GM23338 (cell line): ENCODE data around the gene C11orf42.

Experiments
- CREB1 ChIP-seq: fragments of 250-450 bp; sonication (Bioruptor Pico); IDR thresholded peaks from 2 replicates; pipeline ENCODE4 v1.5.0; 2020; ENCODE audit warnings: low read depth, mild to moderate bottlenecking, moderate library complexity
- CTCF ChIP-seq, 2 experiments: fragments of 200-600 bp in 1 of 2; sonication (generic) in 1 of 2; conservative IDR thresholded peaks; 2 replicates each; pipeline versions ENCODE4 v1.5.1 to v1.6.1; 2016 to 2017; ENCODE audit warnings: antibody characterized with exemption in 2 of 2, low read depth in 2 of 2, mild to moderate bottlenecking in 2 of 2, moderate library complexity in 1 of 2
- EZH2 ChIP-seq: fragments of 200-600 bp; sonication (generic); IDR thresholded peaks from one replicate; pipeline ENCODE4 v1.8.0; 2017; ENCODE audit warnings: antibody characterized with exemption, mild to moderate bottlenecking, low read depth; ENCODE audit not compliant: unreplicated experiment
- EZH2phosphoT487 ChIP-seq: fragments of 200-600 bp; sonication (generic); IDR thresholded peaks from one replicate; pipeline ENCODE4 v1.8.1; 2018; ENCODE audit warnings: antibody characterized with exemption; ENCODE audit not compliant: unreplicated experiment
- JUNB ChIP-seq: IDR thresholded peaks from one replicate; pipeline ENCODE4 v1.6.1; 2016; ENCODE audit warnings: antibody characterized with exemption; ENCODE audit not compliant: unreplicated experiment
- NANOG ChIP-seq: IDR thresholded peaks from 2 replicates; pipeline ENCODE4 v1.6.1; 2016; ENCODE audit warnings: antibody characterized with exemption, borderline replicate concordance
- POLR2AphosphoS5 ChIP-seq: IDR thresholded peaks from 2 replicates; pipeline ENCODE4 v1.6.1; 2016; ENCODE audit warnings: antibody characterized with exemption, low read depth
- REST ChIP-seq: IDR thresholded peaks from one replicate; pipeline ENCODE4 v1.6.1; 2018; ENCODE audit warnings: antibody characterized with exemption; ENCODE audit not compliant: unreplicated experiment
- STAT1 ChIP-seq: IDR thresholded peaks from one replicate; pipeline ENCODE4 v1.6.1; 2016; ENCODE audit warnings: antibody characterized with exemption; ENCODE audit not compliant: unreplicated experiment
- ZNF114 ChIP-seq: fragments of 250-450 bp; sonication (Bioruptor Pico); IDR thresholded peaks from 2 replicates; pipeline ENCODE4 v1.5.0; 2020; ENCODE audit warnings: mild to moderate bottlenecking, moderate library complexity
- ZNF331 ChIP-seq: fragments of 250-450 bp; sonication (Bioruptor Pico); IDR thresholded peaks from 2 replicates; pipeline ENCODE4 v1.5.0; 2020; ENCODE audit warnings: low read depth, mild to moderate bottlenecking, moderate library complexity
- TF ChIP-seq, protein P1 (sequence below): fragments of 250-450 bp; sonication (Bioruptor Pico); IDR thresholded peaks from 2 replicates; pipeline ENCODE4 v1.5.0; 2020; ENCODE audit warnings: mild to moderate bottlenecking, moderate library complexity
- TF ChIP-seq, protein P2 (sequence below): IDR thresholded peaks from 2 replicates; pipeline ENCODE4 v1.6.1; 2016; ENCODE audit warnings: antibody characterized with exemption

DNA sequence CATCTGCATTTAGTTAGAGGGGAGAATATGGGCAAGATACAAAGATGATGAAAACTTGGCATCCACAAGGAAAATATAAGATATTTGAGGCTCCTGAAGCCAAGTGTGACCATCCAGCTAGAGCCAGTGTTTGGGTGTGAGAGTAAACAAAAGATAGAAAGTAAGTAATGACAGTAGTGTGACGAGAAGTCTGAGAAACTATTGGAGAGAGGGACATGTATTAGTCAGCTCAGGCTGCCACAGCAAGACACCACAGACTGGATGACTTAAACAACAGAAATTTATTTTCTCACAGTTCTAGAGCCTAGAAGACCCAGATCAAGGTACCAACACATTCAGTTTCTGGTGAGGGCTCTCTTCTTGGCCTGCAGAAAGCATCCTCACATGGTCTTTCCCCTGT is 47.8 kb downstream of the C11orf42 start:
- TF ChIP-seq EZH2 (no peak), CTCF (conservative IDR thresholded peaks at IDR 0.05; ENCODE audit: low read depth in 2 of 2) (no peak), JUNB (no peak), REST (no peak), POLR2AphosphoS5 (no peak), EZH2phosphoT487 (no peak), NANOG (no peak), CREB1 (CRISPR knock-in tag) (no peak), ZNF114 (CRISPR knock-in tag) (no peak), ZNF331 (CRISPR knock-in tag) (no peak), STAT1 (no peak)
- TF ChIP-seq, protein P1, sequence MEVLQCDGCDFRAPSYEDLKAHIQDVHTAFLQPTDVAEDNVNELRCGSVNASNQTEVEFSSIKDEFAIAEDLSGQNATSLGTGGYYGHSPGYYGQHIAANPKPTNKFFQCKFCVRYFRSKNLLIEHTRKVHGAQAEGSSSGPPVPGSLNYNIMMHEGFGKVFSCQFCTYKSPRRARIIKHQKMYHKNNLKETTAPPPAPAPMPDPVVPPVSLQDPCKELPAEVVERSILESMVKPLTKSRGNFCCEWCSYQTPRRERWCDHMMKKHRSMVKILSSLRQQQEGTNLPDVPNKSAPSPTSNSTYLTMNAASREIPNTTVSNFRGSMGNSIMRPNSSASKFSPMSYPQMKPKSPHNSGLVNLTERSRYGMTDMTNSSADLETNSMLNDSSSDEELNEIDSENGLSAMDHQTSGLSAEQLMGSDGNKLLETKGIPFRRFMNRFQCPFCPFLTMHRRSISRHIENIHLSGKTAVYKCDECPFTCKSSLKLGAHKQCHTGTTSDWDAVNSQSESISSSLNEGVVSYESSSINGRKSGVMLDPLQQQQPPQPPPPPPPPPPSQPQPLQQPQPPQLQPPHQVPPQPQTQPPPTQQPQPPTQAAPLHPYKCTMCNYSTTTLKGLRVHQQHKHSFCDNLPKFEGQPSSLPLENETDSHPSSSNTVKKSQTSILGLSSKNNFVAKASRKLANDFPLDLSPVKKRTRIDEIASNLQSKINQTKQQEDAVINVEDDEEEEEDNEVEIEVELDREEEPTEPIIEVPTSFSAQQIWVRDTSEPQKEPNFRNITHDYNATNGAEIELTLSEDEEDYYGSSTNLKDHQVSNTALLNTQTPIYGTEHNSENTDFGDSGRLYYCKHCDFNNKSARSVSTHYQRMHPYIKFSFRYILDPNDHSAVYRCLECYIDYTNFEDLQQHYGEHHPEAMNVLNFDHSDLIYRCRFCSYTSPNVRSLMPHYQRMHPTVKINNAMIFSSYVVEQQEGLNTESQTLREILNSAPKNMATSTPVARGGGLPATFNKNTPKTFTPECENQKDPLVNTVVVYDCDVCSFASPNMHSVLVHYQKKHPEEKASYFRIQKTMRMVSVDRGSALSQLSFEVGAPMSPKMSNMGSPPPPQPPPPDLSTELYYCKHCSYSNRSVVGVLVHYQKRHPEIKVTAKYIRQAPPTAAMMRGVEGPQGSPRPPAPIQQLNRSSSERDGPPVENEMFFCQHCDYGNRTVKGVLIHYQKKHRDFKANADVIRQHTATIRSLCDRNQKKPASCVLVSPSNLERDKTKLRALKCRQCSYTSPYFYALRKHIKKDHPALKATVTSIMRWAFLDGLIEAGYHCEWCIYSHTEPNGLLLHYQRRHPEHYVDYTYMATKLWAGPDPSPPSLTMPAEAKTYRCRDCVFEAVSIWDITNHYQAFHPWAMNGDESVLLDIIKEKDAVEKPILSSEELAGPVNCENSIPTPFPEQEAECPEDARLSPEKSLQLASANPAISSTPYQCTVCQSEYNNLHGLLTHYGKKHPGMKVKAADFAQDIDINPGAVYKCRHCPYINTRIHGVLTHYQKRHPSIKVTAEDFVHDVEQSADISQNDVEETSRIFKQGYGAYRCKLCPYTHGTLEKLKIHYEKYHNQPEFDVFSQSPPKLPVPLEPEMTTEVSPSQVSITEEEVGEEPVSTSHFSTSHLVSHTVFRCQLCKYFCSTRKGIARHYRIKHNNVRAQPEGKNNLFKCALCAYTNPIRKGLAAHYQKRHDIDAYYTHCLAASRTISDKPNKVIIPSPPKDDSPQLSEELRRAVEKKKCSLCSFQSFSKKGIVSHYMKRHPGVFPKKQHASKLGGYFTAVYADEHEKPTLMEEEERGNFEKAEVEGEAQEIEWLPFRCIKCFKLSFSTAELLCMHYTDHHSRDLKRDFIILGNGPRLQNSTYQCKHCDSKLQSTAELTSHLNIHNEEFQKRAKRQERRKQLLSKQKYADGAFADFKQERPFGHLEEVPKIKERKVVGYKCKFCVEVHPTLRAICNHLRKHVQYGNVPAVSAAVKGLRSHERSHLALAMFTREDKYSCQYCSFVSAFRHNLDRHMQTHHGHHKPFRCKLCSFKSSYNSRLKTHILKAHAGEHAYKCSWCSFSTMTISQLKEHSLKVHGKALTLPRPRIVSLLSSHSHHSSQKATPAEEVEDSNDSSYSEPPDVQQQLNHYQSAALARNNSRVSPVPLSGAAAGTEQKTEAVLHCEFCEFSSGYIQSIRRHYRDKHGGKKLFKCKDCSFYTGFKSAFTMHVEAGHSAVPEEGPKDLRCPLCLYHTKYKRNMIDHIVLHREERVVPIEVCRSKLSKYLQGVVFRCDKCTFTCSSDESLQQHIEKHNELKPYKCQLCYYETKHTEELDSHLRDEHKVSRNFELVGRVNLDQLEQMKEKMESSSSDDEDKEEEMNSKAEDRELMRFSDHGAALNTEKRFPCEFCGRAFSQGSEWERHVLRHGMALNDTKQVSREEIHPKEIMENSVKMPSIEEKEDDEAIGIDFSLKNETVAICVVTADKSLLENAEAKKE (CRISPR knock-in tag): no peak
- TF ChIP-seq, protein P2, sequence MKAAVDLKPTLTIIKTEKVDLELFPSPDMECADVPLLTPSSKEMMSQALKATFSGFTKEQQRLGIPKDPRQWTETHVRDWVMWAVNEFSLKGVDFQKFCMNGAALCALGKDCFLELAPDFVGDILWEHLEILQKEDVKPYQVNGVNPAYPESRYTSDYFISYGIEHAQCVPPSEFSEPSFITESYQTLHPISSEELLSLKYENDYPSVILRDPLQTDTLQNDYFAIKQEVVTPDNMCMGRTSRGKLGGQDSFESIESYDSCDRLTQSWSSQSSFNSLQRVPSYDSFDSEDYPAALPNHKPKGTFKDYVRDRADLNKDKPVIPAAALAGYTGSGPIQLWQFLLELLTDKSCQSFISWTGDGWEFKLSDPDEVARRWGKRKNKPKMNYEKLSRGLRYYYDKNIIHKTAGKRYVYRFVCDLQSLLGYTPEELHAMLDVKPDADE: no peak
